C1 segment of cervical spinal cord (tissue), 14 donors: ENCODE results near the gene STAM2.
"Not testable (repeated sequence)": the region's sequence is repeated elsewhere in the genome, so short reads cannot be mapped to it uniquely, and the experiment has no call there.

ENCODE experiments used
- DNase-seq, 14 donors: peaks; one replicate each; lab custom pipeline; 2025; lab: John Stamatoyannopoulos, UW

STAM2 gene

GRCh38 chr2:152175368-152176112, at the start of gene STAM2:
STAM2 (minus strand) TSS chr2:152175763; CDS start chr2:152175642, 121 bp downstream.
- DNase-seq: peak; percentile 93 to 100 (median 98)

DNA sequence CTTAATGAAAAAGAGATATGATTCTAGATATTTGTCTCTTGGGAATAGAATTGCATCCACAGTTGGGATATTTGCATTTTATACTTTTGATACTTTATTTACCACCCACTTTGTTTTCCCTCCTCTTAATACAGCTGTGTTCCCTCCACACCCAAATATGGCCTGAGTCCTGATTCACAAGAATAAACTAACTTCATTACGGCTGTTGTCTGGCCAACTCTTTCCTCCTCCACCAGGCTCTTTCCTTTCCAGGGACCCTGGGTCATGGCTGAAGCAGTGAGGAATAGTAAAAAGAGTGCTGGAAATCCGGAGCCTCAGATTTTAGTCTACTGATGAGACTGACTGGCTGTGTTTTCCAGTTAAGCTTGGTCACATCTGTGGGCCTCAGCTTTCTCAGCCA, 48.4 kb upstream of the STAM2 start:
- no peak for DNase-seq

DNA sequence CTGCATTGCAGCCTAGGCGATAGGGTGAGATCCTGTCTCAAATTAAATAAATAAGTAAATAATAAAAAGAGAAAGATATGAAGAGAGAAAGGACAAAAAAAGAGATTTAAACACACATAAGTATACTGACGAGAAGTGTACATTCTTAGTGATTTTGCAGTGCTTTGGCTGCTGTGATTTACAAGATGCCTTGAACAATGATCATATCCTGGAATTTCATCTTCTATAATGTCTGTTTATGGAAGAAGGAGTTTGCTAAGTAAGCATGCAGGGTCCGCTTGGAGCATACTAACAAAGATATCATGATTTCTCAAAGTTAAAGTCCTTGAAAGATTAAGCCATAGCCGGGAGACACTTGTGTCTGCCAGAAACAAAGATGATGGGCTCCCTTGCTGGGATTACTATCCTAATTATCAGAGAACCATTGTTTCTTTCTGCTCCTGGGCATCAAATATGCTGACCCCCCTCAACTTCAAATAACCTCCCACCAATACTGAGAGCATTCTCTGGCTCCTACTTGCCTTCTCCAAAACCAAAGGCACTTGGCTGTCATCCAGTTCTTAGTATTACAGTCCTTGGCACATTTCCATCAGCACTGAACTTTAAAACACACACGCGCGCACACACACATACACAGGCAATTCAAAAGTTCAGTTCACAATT, 47.5 kb upstream of the STAM2 start:
- DNase-seq: peak in 3 of 14 donors; percentile 11 to 25 (median 21)

DNA sequence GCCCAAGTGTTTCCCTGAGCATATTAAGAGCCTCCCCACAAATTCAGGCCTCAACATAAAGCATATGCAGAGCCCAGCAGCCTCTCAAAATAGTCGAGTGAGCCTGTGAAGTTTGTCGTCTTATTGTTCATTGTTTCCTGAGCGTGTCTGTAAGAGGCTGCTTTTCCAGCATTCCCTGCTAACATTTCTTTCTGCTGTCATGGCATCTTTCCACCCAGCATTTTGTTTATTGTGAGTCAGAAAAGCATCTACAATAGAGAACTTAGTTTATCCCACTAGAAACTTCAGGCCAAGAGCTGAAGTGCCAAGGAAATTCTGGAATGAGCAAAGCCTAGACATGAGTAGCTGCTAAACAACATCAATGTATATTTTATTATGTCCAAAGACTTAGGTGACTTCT, 46.3 kb upstream of the STAM2 start:
- DNase-seq: peak in 1 of 14 donors; percentile 11

GRCh38 chr2:152219077-152219828, 43.7 kb upstream of the STAM2 start:
- no peak for DNase-seq

DNA sequence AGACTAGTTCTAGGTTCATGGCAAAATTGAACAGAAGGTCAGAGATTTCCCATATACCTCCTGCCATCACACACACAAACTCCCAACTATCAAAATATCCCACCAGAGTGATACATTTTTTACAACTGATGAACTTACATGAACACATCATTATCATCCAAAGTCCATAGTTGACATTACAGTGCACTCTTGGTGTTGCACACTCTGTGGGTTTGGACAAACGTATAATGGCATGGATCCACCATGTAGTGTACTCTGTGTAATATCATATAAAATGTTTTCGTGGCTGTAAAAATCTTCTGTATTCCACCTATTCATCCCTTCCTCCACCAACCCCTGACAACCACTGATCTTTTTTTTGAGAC, 25.9 kb upstream of the STAM2 start:
- DNase-seq: no peak

DNA sequence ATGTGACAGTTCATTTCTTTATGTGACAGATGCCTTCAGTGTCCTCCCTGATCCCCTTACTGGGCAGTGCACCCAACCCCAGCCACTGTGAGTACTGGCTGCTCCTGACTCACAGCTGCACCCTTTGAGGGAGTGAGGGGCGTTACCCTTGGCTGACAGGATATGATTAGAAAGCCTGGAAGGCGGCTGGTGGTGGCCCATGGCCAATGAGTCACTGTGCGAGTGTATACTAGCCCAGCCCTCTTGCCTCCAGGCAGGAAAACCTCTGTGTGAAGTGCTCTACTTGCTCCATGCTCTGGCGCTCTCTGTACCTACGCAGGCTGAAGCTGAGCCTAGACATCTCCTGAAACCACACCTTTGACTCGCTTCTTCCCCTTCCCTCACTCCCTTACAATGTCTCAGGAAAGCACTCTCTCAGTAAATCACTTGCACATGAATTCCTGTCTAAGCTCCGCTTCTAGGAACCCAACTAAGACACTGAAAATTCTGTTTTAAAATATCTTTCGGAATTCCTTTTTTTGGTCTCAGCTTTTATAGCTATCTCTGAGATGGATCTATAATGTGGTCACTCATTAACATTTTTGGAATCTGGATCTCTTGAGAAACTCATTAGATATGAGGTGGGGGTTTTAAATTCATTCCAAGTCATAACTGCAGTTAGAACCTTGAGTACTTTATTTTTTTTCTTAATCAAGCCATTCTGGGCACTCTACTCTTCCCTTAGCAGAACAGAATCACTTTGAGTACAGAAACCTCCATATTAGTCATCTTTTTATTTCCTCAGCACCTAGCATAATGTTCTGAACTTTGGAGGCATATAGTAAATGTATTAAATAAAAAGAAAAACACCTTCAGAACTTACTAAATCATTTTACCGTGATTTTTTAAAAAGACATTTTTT, 25.3 kb upstream of the STAM2 start:
- peak in 4 of 14 donors; percentile 3 to 82 (median 36) for DNase-seq

DNA sequence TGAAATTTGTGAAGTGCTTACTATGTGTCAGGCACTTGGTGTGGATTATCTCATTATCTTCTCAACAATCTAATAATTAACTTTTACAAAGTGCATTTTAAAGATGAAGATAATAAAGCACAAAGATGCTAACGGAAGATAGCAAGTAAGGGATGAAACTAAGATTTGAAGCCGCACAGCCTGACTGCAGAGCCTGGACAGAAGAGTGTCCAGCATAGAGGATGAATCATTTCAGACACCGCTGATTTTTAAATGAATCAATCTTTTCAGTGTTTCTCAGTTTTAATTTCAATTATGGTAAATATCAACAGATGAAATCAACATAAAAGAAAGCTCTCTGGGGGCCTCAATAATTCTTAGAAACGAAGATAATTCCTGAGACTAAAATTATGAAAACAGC, 24.5 kb upstream of the STAM2 start:
- DNase-seq: no peak

GRCh38 chr2:152198499-152198898, 22.9 kb upstream of the STAM2 start:
- no peak for DNase-seq

DNA sequence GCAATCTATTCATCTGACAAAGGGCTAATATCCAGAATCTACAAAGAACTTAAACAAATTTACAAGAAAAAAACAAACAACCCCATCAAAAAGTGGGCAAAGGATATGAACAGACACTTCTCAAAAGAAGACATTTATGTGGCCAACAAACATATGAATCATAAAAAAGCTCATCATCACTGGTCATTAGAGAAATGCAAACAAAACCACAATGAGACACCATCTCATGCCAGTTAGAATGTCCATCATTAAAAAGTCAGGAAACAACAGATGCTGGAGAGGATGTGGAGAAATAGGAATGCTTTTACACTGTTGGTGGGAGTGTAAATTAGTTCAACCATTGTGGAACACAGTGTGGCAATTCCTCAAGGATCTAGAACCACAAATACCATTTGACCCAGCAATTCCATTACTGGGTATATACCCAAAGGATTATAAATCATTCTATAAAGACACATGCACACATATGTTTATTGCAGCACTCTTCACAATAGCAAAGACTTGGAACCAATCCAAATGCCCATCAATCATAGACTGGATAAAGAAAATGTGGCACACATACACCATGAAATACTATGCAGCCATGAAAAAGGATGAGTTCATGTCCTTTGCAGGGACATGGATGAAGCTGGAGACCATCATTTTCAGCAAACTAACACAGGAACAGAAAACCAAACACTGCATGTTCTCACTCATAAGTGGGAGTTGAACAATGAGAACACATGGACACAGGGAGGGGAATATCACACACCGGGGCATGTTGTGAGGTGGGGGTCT, 22.1 kb upstream of the STAM2 start:
- DNase-seq: not testable (repeated sequence)

DNA sequence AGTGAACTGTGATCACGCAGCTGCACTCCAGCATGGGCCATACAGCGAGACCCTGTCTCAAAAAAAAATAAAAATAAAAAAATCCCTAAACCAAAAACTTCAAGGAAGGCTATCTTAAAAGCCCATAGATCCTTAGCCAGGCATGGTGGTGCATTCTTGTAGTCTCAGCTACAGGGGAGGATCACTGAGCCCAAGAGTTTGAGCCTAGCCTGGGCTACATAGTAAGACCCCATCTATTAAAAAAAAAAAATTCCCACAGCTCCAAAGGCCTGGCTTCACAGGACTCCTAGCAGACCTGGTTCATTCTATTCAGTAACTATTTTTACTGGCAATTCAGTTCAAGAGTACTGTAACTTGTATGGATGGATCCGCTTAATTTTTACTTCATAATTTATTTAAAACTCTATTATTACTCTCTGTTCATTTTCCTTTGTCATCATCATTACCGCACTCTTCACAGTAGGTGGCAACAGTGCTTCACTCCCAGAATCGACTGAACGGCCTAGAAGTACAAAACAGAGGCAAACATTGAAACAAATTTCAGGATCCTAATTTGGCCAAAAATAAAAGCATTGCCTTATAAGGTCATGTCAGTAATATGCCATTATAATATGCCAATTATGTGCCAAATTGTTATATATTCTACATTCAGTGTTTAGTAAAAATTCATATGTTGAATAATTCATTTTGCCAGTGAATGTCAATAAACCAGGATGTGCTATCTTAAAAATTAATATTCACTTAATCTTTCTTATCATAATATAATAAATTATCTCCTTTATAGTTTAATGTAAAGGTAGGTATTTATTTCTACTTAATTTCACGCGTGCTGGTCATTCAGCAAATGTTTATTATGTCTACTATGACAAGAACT, 14.3 kb upstream of the STAM2 start:
- DNase-seq: peak in 6 of 14 donors; percentile 3 to 12 (median 6)

DNA sequence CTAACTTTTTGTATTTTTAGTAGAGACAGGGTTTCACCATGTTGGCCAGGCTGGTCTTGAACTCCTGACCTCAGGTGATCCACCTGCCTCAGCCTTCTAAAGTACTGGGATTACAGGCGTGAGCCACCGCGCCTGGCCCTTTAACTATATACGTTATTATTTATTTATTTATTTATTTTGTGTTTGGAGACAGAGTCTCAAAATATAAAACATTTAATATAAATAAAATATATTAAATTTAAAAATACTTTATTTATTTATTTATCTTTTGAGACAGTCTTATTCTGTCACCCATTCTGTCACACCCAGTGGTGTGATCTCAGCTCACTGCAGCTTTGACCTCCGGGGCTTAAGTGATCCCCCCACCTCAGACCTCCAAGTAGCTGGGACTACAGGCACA, 11.2 kb upstream of the STAM2 start:
- not testable (repeated sequence) for DNase-seq

DNA sequence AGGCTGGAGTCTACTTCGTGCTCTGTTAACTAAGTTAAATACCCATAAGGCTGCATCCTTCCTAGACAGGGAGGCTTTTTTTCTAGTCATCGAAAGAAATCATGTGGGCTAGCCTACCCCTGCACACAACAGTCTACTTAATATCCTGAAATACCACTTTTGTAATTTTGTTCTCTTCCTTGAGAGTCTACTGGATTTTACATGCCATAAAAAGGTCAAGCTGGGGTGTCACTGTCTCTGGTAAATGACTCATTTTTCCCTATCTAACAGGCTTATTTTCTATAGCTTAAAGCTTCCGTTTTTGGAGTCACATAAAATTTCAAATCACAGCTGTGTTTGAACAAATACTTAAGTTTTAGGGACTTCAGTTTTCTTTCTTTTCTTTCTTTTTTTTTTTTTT, 10.7 kb upstream of the STAM2 start:
- DNase-seq: no peak

GRCh38 chr2:152183401-152184073, 8.0 kb upstream of the STAM2 start:
- DNase-seq: no peak

DNA sequence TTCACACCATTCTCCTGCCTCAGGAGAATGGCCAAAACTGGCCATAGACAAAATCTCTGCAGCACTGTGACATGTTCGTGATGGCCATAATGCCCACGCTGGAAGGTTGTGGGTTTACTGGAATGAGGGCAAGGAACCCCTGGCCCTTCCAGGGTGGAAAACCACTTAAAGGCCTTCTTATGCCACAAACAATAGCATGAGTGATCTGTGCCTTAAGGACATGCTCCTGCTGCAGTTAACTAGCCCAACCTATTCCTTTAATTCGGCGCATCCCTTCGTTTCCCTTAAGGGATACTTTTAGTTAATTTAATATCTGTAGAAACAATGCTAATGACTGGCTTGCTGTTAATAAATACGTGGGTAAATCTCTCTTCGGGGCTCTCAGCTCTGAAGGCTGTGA, 2.1 kb upstream of the STAM2 start:
- DNase-seq: not testable (repeated sequence)

DNA sequence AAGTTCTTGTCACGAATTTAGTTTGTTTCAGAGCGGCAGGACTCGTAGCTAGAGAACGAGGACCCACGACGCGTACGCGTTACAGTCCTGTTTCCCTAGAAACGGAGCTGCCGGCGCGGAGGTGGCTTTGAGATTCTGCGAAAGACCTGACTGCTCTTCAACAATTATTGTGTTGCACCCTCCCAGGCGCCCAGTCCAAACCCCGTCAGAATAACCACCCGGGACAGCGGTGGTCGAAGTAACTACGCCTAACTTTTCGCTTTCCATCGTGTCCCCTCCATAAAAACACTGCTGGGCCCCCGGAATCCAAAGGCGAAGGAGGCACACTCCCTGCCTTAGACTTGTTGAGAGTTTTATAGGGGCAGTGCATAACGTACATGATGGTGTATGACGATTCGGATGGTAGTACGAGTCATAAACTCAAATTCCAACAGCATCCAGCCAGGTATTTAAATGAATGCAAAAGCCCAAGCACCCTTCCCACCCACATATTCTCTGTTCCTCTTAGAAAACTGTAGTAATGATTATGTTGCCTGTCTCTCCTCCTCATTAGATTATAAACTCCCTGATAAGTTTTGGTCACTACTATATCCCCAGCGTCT, 651 bp upstream of the STAM2 start:
- DNase-seq: peak in 1 of 14 donors; percentile 68

DNA sequence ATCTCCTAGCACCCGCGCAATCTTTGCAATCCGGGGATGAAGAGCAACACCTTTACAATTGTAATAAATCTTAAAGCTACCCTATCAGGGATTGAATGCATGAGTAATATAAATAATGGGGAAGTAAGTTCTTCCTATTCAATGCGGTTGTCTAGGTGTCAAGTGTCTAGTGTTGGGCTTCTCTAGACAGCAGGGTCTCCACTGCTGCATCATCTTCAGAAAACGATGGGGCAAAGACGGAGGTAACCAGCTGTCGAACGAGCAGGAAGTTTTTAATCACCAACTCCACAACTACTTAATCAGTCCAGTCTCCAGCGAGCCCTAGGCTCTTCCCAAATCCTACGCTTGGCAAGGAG, 573 bp downstream of the STAM2 start:
- DNase-seq: peak in 2 of 14 donors; percentile 18 to 43

GRCh38 chr2:152174574-152174973, 989 bp downstream of the STAM2 start:
- DNase-seq: no peak

DNA sequence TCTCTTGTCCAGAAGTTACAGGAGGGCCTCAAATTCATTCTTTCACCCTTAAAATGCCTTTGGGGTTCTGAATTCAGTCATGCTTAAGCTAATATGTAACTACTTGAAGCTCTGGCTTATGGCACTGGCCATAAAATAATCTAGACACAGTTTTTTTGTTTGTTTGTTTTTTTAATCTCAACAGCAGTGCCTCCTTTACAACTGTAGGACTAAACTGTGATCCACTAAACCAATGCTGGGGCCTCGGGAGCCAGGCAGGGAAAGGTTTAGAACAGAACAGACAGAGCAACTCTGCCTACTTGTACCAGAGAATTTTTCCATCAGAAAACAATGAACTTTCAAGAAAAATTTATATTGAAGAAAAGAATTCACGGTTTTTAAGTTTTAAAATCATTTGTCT, 1.7 kb downstream of the STAM2 start:
- DNase-seq: no peak
